Spleen (tissue), 11 donors: ENCODE measurements around the gene NIPA2. TPM values are rescaled to one million over a fixed set of nuclear protein-coding genes. Genes with fewer than 3 reads are reported as not detected.

ENCODE experiments used
- DNase-seq: peaks from one replicate; pipeline ENCODE4 v3.0.0-alpha.2; 2020
- H3K27ac ChIP-seq, 8 donors: fragments of 200-600 bp; sonication (generic) in 7 of 8; 1 replicate in 4 of 8; 2 replicates in 4 of 8; pipeline versions ENCODE4 v1.5.0 to v1.8.0; 2016 to 2021; ENCODE audit warnings: inconsistent platforms in 4 of 8, mild to moderate bottlenecking in 4 of 8, moderate library complexity in 1 of 8
- H3K27me3 ChIP-seq, 7 donors: fragments of 200-600 bp; sonication (generic) in 6 of 7; replicated peaks in 1 of 7; 1 replicate in 4 of 7; 2 replicates in 3 of 7; pipeline versions ENCODE4 v1.5.0 to v1.8.0; 2016 to 2021; ENCODE audit warnings: inconsistent platforms in 3 of 7, mild to moderate bottlenecking in 1 of 7
- H3K36me3 ChIP-seq, 6 donors: fragments of 200-600 bp; sonication (generic) in 5 of 6; 1 replicate in 4 of 6; 2 replicates in 2 of 6; pipeline versions ENCODE4 v1.5.0 to v1.8.0; 2016 to 2021; ENCODE audit warnings: inconsistent platforms in 2 of 6
- H3K4me1 ChIP-seq, 6 donors: fragments of 200-600 bp; sonication (generic) in 5 of 6; 1 replicate in 3 of 6; 2 replicates in 3 of 6; pipeline versions ENCODE4 v1.5.0 to v1.8.0; 2016 to 2021; ENCODE audit warnings: inconsistent platforms in 3 of 6
- H3K4me3 ChIP-seq, 8 donors: fragments of 200-600 bp; sonication (generic) in 7 of 8; 1 replicate in 4 of 8; 2 replicates in 4 of 8; pipeline versions ENCODE4 v1.5.0 to v1.8.0; 2016 to 2021; ENCODE audit warnings: inconsistent platforms in 4 of 8, mild to moderate bottlenecking in 4 of 8, moderate library complexity in 2 of 8
- H3K9me3 ChIP-seq, 8 donors: fragments of 200-600 bp; sonication (generic) in 7 of 8; 1 replicate in 4 of 8; 2 replicates in 4 of 8; pipeline versions ENCODE4 v1.5.0 to v1.8.0; 2016 to 2021; ENCODE audit warnings: inconsistent platforms in 4 of 8
- POLR2A ChIP-seq, 3 donors: fragments of 450-650 bp; IDR thresholded peaks; one replicate each; pipeline ENCODE4 v1.5.1; 2017; ENCODE audit warnings: antibody characterized with exemption in 3 of 3, mild to moderate bottlenecking in 1 of 3
- POLR2AphosphoS5 ChIP-seq, 3 donors: sonication (generic); formaldehyde crosslinking; IDR thresholded peaks; one replicate each; pipeline ENCODE4 v1.5.1; 2017; ENCODE audit warnings: antibody characterized with exemption in 3 of 3
- WGBS, 5 donors: extraction: QIAGEN DNeasy Blood & Tissue Kit in 3 of 5; methylation state at CpG; one replicate each; pipeline versions ENCODE4 v1.1.5 to v1.1.7; 2013 to 2018; 5-methylcytosine and 5-hydroxymethylcytosine counted together
- intact Hi-C: fragments of 100-400 bp; cut with DNase I; formaldehyde crosslinking; loops from one replicate; pipeline ENCODE4 v1.15.0; 2023; ENCODE audit warnings: low total_unique reads
- polyA plus RNA-seq, 3 donors: library from polyadenylated mRNA; stranded (reverse); fragments of 200-250 nt; gene quantifications; one replicate each; pipeline ENCODE4 v1.2.1, GENCODE V29; 2013
- total RNA-seq, 7 donors: library from RNA; depleted of rRNA in 3 of 7; stranded (reverse); fragments of >200 nt in 3 of 7; fragmentation: NEBNext Ultra II Directional in 4 of 7; extraction: Animal tissue kit (Norgen Biotek cat#: 25700) in 4 of 7; gene quantifications; one replicate each; pipeline versions ENCODE4 v1.1.0 to v1.2.1, GENCODE V29; 2016 to 2021
- TF ChIP-seq, protein P1 (sequence below), 11 experiments: fragments of 200-600 bp in 7 of 11; fragments of 450-650 bp in 4 of 11; sonication (generic) in 4 of 11; IDR thresholded peaks in 8 of 11; conservative IDR thresholded peaks in 3 of 11; 1 replicate in 7 of 11; 2 replicates in 4 of 11; pipeline versions ENCODE4 v1.4.0 to v1.8.0; 2016 to 2021; ENCODE audit warnings: antibody characterized with exemption in 11 of 11, inconsistent platforms in 4 of 11, mild to moderate bottlenecking in 1 of 11
- donor health status: healthy with polysubstance abuse.
- donor health status: DM: no; HTN: no; CAD: no; lungs with moderate emphysema.
- donor health status: DM: no; HTN: no; CAD: no.
- donor health status: Bipolar disorder and iron deficiency.
- donor health status: healthy.
- donor health status: DM: no; HTN: no; CAD: no.
- donor health status: DM: yes; HTN: yes; CAD: no.

Gene NIPA2
- total and polyA plus RNA-seq, 10 donors, result 18.4 to 91.4 (median 52.8) TPM

- DNase-seq, result no peak
- H3K27me3 ChIP-seq, result no peaks in the 10 kb centered on the region
- WGBS, 5 donors, result 96 to 98% (median 97%) methylated on average over 12 of the region's 12 CpGs
- H3K4me3 ChIP-seq, result no peak overlapping the region
- H3K9me3 ChIP-seq, result no peaks in the 10 kb centered on the region
- peaks cover 7 to 100% (median 85%) of the 10 kb centered on the region in 6 donors for H3K36me3 ChIP-seq
- TF ChIP-seq POLR2A (IDR thresholded peaks at IDR 0.05), result no peak
- TF ChIP-seq POLR2AphosphoS5 (IDR thresholded peaks at IDR 0.05), result peak; percentile 23 to 74 (median 50)
- H3K4me1 ChIP-seq, result no peaks in the 10 kb centered on the region
- no peak overlapping the region for H3K27ac ChIP-seq
- intact Hi-C loops, result no loop called here
These were observed 31.4 kb downstream of the NIPA2 start for GRCh38 chr15:22869856-22870255.

DNA sequence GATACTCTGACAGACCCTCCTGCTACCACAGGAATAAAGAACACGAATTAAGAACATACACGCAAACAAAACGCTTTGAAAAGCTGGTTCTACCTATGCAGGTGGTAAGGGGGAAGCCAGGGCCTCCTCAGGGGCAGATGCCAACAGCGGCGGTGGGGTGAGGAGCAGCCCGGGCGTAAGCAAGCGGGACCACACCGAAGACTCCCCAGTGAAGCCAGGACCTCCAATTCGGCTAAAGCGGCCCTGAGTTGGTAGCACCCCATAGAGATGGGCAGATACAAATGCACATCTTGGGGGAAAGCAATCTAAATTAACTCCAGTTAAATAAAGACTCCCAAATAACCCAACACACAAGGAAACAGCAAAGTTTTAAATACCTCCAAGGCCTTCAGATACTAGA, 32.4 kb downstream of the NIPA2 start:
- DNase-seq, result peak; percentile 56
- TF ChIP-seq POLR2AphosphoS5 (IDR thresholded peaks at IDR 0.05), result peak in 1 of 3 donors; percentile 50
- TF ChIP-seq POLR2A (IDR thresholded peaks at IDR 0.05), result no peak
- TF ChIP-seq, protein P1, sequence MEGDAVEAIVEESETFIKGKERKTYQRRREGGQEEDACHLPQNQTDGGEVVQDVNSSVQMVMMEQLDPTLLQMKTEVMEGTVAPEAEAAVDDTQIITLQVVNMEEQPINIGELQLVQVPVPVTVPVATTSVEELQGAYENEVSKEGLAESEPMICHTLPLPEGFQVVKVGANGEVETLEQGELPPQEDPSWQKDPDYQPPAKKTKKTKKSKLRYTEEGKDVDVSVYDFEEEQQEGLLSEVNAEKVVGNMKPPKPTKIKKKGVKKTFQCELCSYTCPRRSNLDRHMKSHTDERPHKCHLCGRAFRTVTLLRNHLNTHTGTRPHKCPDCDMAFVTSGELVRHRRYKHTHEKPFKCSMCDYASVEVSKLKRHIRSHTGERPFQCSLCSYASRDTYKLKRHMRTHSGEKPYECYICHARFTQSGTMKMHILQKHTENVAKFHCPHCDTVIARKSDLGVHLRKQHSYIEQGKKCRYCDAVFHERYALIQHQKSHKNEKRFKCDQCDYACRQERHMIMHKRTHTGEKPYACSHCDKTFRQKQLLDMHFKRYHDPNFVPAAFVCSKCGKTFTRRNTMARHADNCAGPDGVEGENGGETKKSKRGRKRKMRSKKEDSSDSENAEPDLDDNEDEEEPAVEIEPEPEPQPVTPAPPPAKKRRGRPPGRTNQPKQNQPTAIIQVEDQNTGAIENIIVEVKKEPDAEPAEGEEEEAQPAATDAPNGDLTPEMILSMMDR (IDR thresholded peaks at IDR 0.05 in 8 of 11, conservative IDR thresholded peaks at IDR 0.05 in 3 of 11), result no peak
- H3K36me3 ChIP-seq, result peaks cover 5 to 100% (median 81%) of the 10 kb centered on the region in 6 donors
- H3K27ac ChIP-seq, result no peak overlapping the region
- intact Hi-C loops, result no loop called here
- H3K4me1 ChIP-seq, result no peaks in the 10 kb centered on the region
- no peaks in the 10 kb centered on the region for H3K27me3 ChIP-seq
- no peaks in the 10 kb centered on the region for H3K9me3 ChIP-seq
- WGBS, 5 donors, result 94 to 99% (median 95%) methylated on average over 11 of the region's 11 CpGs
- no peak overlapping the region for H3K4me3 ChIP-seq

DNA sequence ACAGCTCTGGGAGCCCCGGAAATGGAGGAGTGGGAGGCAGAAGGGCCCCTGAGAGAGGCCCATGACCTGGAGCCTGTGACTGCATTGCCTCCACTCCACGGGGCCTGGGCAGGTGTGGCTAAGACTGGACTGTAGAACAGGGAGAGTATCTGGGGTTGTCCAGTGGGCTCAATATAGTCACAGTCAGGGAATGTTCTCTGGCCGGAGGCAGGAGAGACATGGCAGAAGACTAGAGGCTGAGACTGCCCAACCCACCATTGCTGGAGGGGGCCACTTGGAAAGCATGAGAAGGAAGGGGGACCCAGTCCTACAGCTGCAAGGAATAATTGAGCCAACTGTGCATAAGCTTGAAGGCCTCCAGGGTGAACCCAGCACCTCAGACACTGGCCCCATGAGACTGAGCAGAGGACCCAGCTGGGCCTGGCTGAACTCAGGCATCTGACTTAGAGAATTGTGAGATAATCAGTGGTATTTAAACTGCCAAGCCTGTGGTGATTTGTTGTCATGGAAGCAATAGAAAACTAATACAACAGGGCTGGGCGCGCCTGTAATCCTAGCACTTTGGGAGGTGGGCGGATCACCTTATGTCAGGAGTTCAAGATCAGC, 33.1 kb downstream of the NIPA2 start:
- peak in 2 of 3 donors; percentile 14 to 18 for TF ChIP-seq POLR2AphosphoS5 (IDR thresholded peaks at IDR 0.05)
- TF ChIP-seq, protein P1 (IDR thresholded peaks at IDR 0.05 in 8 of 11, conservative IDR thresholded peaks at IDR 0.05 in 3 of 11), result no peak
- intact Hi-C loops, result no loop called here
- no peaks in the 10 kb centered on the region for H3K4me1 ChIP-seq
- no peaks in the 10 kb centered on the region for H3K27me3 ChIP-seq
- H3K4me3 ChIP-seq, result no peak overlapping the region
- peaks cover 0 to 100% (median 77%) of the 10 kb centered on the region in 6 donors for H3K36me3 ChIP-seq
- peak; percentile 61 for DNase-seq
- 90 to 98% (median 95%) methylated on average over 6 of the region's 6 CpGs for WGBS, 5 donors
- peak overlapping the region in 1 of 8 donors; percentile 3 for H3K27ac ChIP-seq
- peaks cover 0 to 1% (median 0%) of the 10 kb centered on the region in 8 donors for H3K9me3 ChIP-seq

- Histone ChIP-seq H3K4me3 (no peak overlapping the region), H3K27me3 (no peaks in the 10 kb centered on the region), H3K4me1 (no peaks in the 10 kb centered on the region), H3K36me3 (peaks cover 0 to 100% (median 69%) of the 10 kb centered on the region in 6 donors), H3K9me3 (peaks cover 0 to 13% (median 5%) of the 10 kb centered on the region in 8 donors), H3K27ac (no peak overlapping the region)
- WGBS, 5 donors, result 81 to 87% (median 82%) methylated on average over 17 of the region's 17 CpGs
- TF ChIP-seq POLR2A (IDR thresholded peaks at IDR 0.05) (no peak), POLR2AphosphoS5 (IDR thresholded peaks at IDR 0.05) (peak in 1 of 3 donors; percentile 10)
- TF ChIP-seq, protein P1 (IDR thresholded peaks at IDR 0.05 in 8 of 11, conservative IDR thresholded peaks at IDR 0.05 in 3 of 11), result no peak
- intact Hi-C loops, result no loop called here
- DNase-seq, result peak; percentile 52
These were observed 34.7 kb downstream of the NIPA2 start for GRCh38 chr15:22872936-22873701.
